NCI-H524 (cell line): ENCODE data around the gene SSBP2.

ENCODE experiments used
- DNase-seq, 2 experiments: peaks; one replicate each; lab custom pipeline; 2025; lab: John Stamatoyannopoulos, UW

SSBP2 gene

DNA sequence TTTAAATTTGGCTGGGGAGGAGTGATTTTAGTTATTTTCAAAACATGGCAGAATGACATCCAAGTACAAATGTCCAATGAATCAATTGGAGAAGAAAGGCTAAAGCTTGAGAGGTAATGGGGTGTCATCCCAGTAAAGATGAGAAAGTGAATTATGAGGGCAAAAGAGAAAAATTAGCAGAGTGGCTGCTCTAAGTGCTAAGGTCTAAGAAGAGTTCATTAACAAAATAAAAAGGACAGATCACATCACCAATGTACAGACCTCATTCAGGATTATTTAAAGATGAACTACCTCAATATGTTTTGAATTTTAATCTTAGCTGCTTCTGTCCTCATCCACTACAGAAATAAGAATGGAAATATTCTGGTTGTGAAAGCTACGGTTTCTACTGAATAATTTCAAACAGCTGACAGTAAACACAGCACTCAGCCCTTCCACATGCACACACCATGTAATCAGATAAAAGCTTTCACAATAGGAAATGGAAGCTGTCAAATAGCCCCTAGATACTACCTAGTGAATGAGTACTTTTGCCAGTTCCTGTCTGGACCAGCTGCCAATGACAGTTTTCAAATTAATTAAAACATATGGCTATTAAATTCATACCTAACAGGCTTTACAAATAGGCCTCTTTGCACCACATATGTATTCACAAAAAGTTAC lies 171.5 kb downstream of the SSBP2 start:
- DNase-seq, result peak; percentile 29 to 79

DNA sequence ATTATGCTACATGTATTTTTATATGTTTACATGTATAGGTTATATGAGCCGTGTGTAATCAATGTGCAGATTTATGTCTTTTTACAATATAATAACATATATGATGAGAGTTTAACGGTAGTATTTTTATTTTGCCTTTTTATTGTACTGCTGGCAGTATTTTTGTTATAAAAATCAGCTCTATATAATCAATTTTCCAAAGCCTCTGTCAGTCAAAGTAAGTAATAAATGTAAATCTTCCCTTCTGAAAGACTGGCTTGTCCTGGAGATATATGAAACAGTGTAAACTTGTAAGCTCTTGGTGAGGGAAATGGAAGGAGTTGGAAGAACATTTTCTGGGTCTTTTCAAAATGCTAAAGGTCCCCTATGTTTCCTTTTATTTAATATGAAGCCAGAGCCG lies 173.8 kb downstream of the SSBP2 start:
- DNase-seq, result no peak

GRCh38 chr5:81575924-81576323 lies 175.0 kb downstream of the SSBP2 start:
- no peak for DNase-seq

GRCh38 chr5:81572201-81572600 lies 178.7 kb downstream of the SSBP2 start:
- no peak for DNase-seq

DNA sequence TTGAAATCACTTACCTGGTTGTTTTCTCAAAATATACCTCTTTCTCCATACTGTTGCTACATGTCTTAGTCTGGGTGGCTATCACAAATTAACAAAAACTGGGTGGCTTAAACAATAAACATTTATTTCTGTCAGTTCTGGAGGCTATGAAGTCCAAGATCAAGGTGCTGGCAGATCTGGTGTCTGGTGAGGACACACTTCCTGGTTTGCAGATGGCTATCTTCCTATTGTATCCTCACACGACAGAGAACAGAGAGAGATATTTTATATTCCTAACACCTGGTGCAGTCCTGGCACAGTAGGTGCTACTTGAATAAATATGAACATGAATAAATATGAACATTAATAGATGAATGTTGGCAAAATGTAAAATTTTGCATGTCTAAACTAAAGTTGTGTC lies 192.7 kb downstream of the SSBP2 start:
- DNase-seq, result no peak

DNA sequence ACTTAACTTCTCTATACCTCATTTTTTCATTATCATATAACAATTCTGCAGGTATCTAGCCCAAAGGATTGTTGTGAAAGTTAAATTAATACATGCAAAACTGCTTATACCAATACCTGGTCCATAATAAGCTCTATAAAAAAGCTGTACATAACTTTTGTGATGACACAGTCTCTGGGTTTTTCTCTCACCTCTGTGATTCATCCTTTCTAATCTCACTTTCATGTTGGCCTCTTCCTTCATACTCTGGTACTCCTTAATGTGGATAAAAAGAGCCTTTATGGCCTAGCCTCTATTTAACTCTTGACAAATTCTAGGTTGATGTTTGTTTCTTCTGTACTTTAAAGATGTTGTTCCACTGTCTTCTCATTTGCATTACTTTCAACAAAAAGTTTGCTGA lies 194.1 kb downstream of the SSBP2 start:
- no peak for DNase-seq

DNA sequence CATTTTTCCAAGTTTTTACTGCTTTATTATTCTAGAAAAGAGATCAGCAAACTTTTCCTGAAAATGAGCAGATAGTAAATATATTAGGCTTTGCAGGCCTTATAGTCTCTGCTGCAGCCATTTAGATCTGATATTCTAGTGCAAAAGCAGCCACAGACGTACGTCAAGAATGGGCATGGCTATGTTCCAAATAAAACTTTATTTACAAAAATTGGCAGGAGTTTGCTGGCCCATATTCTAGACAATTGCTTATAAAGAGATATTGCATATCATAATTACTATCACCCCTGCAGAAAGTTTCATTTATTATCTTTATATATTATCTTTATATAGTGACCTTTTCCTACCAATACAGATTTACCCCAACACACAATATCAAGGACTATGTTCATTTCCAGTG lies 195.0 kb downstream of the SSBP2 start:
- DNase-seq, result no peak

DNA sequence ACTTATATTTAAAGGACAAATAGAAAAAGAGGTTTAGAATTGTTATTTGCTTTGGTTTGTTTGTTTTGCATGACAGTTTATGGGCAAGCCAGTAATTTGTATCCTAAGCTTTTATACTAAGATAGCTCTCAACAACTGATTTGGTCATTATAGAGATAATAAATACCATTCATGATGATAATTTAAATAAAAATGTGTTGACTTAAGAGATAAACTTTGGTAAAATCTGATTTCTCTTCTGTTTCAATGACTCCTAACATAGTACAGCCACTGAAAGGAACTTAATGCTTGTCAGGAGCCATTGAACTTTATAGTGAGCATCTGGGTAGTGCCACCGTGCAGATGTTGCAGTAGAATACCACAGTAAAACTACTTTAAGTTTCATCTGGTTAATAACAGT lies 196.2 kb downstream of the SSBP2 start:
- no peak for DNase-seq

DNA sequence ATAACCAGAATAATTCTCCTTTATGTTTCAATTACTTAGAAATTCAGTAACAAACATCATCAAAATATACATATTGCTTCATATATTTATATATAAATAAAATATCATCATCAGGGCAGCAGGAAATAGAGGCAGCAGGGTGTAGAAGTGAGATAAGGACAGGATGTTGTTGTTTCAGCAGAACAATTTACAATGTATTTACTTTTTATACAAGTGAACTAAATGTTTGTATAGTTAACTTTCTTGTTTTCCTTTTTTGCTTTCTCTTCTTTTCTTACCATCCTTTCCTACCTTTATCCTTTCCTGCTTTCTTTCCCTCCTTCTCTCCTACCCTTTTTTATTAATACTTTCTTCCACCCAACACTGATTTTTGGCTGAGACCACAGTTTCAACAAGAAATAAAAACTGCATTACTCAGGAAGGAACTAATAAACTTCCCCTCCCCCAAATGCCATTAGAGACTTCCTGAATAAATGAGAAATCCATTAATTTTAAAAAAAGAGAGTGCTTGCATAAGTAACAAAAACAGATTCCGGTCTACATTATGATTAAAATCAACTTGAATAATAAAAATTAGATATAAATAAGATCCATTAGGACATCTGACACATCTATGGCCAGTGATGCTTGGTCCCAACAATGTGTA lies 197.2 kb downstream of the SSBP2 start:
- DNase-seq, result no peak

DNA sequence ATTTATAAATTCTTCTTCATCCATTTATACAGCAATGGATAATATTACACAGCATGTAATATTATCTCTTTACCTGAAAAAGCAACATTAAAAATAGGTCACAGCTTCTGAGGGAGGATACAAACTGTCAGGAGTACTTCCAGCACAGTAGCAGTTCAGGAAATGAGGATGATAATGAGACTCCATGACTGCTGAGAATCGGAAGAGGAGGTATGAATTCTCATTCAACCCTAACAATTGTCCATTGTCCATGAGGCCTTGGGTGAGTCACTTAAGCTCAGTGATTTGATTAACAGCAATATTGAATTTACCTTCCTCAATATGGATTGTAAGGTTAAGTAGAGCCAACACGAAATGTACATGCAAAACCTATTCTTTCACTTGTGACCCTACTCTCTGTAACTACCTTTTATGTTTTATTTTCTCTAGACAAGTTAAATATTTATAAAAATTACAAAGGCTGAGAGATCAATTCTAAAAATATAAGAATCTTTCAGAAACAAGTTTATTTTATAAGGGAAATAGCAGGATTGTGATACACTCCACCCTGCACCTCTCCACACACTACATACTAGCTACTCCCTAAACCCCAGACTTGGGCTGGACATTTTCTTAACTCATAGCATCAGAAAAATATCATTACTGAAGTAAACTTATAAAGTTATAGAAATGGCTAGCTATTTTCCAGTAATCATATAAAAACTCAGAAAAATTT lies 197.9 kb downstream of the SSBP2 start:
- DNase-seq, result no peak

- no peak for DNase-seq
Measured at GRCh38 chr5:81549123-81549522, 201.8 kb downstream of the SSBP2 start.

DNA sequence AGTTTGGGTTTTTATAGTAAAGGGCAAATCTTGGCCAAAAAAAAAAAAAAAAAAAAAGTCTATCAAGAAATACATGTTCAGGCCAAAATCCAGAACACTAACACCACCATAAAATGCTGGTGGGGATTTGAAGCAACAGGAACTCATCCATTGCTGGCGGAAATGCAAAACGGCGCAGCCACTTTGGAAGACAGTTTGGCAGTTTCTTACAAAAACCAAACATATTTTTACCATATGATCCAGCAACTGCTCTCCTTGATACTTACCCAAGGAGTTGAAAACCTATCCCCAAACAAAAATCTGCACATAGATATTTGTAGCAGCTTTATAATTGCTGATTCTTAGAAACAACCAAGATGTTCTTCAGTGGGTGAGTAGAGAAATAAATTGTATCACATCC lies 203.9 kb downstream of the SSBP2 start:
- DNase-seq, result no peak

DNA sequence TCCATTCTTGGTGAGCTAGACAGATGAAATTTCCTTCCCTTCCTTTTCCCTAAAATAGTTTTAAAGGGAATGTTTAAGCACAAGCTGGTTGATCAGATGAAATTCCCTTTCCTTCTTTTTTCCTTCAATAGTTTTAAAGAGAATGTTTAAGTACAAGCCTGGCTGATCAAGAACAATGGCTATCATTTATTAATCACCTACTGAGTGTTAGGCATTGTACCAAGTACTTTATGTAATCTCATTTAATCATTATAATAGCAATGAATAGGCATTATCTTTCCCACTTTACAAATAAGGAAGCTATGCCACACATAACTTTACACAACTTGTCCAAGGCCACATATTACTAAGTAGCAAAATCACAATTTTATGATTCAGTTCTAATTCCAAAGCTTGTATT lies 205.0 kb downstream of the SSBP2 start:
- no peak for DNase-seq

DNA sequence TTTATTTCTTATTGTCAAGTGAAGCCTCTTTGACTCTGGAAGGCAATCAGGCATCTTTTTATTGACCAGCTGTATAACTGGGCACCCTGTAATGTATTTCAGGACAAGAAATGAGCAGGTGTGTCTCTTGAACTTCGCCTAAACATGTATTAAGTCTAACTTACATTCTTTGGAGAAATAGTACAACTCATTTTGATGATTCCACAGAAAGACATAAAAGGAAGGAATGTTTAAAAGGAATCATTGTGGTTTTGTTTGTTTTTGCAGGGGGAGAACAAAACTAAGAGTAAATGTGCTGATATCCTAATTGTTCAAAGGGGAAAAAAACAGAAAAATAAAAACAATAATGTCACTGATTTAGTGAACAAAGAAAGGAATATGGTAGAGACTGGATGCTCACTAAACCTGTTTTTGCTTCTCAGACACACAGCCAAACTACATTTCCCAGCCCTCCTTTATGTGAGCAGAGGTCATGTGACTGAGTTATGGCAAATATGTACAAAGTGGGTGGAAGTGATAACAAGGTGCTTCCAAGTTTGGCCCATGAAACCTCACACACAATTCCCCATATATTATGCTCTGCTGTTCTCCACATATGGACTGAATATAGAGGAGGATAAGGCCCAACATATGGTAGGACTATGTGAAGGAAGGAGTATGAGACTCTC lies 206.4 kb downstream of the SSBP2 start:
- DNase-seq, result no peak

DNA sequence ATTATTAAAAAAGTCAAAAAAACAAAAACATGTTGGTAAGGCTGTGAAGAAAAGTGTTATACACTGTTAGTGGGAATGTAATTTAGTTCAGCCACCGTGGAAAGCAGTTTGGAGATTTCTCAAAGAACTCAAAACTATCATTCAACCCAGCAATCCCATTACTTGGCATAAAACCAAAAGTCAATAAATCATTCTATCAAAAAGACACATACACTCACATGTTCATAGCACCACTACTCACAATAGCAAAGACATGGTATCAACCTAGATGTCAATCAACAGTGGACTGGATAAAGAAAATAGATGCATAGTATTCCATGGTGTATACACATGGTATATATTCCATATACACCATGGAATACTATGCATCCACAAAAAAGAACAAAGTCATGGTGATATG lies 208.7 kb downstream of the SSBP2 start:
- no peak for DNase-seq

DNA sequence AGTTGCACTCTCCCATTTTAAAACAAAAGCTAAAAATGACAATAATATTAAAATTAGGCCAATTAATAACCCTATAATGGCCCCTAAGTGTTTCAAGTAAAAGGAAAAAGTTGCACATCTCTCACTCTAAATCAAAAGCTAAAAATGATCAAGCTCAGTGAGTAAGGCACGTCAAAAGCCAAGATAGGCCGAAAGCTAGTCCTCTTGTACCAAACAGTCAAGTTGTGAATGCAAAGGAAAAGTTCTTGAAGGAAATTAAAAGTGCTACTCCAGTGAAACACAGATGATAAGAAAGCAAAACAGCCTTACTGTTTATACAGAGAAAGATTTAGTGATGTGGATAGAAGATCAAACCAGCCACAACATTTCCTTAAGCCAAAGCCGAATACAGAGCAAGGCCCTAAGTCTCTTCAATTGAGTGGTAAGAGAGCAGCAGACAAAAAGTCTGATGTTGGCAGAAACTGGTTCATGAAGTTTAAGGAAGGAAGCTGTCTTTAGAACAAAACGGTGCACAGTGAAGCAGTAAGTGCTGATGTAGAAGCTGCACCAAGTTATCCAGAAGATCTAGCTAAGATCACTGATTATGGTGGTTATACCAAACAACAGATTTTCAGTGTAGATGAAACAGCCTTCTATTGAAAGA lies 212.9 kb downstream of the SSBP2 start:
- no peak for DNase-seq

DNA sequence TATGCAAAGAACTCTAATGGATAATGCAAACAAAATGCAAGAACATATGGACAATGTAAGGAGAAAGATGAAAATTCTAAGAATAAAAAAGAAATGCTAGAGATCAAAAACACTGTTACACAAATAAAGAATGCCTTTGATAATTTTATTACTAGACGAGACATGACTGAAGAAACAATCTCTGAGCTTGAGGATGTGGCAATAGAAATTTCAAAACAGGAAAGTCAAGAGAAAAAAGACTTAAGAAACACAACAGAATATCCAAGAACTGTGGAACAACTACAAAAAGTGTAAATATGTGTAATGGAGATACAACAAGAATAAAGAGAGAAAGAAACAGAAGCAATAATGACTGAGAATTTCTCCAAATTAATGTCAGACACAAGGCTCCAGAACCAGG lies 216.5 kb downstream of the SSBP2 start:
- no peak for DNase-seq

DNA sequence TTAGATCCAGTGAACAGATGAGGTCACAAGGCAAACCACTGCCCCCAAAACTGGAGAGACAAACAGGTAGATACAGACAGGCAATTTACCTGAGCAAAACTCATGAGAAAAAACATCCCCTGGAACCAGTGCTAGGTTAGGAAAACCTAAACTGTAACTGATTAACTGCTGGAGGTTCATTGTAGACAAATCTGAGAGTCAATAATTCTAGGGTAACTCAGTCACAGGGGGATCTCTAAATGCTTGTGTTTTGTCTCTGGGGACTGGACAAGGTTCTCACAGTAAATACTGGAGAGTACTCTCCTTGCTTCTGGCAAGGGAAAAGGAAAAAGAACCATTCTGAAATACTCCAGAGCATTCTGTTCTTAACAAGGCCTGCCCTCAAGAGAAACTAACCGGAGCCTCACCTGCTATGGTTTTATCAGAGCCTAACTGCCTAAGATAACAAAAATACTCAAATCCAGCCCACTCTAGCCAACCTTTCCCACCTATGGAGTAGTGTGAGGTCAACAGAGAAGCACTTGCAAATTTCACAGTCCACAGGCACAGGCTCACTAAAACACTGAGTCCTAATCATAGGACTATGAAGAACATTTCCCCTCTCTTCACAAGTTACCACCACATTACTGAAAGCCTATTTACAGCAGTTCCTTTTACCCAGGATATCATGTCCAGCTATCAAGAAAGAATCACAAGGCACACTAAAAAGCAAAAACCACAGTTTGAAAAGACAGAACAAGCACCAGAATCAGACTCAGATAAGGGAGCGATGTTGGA lies 217.1 kb downstream of the SSBP2 start:
- no peak for DNase-seq

DNA sequence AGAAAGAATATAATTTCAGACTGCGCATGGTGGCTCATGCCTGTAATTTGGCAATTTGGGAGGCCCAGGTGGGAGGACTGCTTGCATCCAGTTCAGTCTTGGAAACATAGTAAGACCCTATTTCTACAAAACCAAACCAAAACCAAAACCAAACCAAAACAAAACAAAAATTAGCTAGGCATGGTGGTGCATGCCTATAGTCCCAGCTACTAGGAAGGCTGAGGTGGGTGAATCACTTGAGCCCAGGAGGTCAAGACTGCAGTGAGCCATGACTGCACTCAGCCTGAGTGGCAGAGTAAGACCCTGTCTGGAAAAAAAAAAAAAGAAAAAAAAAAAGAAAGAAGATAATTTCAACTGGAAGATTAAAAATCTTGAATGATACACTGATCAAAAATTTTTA lies 220.0 kb downstream of the SSBP2 start:
- no peak for DNase-seq

- no peak for DNase-seq
Measured at GRCh38 chr5:81525690-81526089, 225.2 kb downstream of the SSBP2 start.

GRCh38 chr5:81524015-81524414 lies 226.9 kb downstream of the SSBP2 start:
- DNase-seq, result no peak

DNA sequence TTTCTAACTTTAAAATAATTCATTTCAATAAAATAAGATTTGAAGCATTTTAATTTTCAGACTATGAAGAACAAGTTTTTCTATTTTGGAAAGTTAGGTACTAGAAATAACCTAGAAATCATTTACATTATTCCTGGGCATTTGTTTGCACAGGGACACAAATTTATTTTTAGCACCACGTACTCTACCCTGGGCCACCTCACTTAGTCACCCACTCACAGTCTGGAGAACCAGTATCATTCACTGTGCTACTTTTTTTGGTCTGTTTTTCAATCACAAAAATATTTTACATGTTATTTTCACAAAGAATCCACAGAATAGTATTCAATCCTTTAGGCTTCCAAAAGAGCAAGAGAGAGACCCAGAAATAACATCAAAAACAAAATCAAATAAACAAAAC lies 228.3 kb downstream of the SSBP2 start:
- no peak for DNase-seq
